ENCODE data around the gene STAT3. TPM values are rescaled to one million over a fixed set of nuclear protein-coding genes. Genes with fewer than 3 reads are reported as not detected.

STAT3 gene
- total RNA-seq, 1 donor from 2014 or later, result 80.0 TPM

DNA sequence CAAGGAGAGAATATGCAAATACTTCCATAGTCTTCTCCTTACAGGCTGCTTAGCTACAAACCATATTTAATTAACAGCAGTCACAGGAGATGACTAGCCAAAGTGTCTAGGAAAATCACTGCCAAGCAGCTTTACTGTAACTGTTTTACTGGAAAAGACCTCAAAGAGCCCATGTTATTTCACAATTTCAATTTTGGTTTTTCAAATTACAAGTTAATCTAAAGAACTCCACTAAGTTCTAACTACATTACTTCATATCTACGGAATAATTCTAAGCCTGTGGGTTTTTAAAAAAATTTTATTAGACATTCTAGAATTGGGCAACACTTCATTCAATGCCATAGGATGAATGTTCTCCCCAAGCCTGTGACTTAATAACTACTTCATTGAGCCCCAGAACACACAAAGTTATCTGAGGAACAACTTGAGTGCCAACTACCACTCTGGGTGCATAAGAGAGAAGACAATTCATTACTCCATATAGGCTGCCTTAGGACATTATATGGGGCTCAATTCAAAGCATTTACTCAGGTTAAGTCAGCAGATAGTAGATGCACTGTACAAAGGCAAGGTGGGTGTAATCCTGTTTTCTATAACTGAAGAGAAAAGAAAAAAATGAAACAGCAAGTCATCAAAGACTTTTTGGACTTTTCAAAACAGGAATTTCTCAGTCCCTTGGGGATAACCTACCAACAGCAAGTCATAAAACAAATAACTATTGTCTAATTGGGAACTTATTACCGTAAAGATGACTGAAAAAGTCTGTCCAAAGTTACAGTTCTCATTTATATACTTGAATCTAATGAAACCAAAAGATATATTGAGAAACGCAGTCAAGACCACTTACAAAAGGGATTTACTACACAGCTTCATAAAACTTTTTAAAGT, 33.0 kb downstream of the STAT3 start:
- no peak for DNase-seq (ENCODE audit: low read depth in 2 of 2)

DNA sequence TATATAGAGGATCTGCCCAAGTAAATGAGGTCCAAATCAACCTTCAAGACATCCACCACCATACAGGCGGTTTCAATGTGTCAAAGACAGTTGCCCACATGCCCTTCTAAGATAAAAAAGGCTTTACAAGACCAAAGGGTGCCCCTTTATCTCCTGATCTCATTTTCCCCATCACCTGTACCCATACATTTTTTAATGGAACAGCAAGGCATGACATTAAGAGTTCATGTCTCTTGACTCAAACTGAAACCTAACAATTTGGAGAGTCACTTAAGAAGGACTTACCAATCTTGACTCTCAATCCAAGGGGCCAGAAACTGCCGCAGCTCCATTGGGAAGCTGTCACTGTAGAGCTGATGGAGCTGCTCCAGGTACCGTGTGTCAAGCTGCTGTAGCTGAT, 40.1 kb downstream of the STAT3 start:
- DNase-seq (ENCODE audit: low read depth in 2 of 2), result no peak

GRCh38 chr17:42347606-42348005, 40.6 kb downstream of the STAT3 start:
- DNase-seq (ENCODE audit: low read depth in 2 of 2), result no peak

DNA sequence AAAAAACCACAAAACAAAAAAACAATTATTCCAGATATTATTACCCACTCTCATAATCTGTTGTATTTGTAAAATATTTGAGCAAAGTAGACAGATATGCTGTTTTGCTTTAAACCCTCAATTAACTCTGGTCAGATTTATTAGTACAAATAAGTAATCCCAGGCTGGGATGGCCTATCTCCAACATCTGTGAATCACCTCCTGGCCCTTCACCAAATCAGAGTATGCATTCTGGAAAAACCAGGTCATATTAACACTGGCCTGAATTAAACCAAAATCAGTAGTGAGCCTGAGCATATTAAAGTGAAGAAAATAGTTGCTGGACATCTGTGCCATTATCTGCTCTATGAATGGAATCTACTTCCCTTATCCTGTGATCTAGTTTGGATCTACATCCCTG, 41.0 kb downstream of the STAT3 start:
- DNase-seq (ENCODE audit: low read depth in 2 of 2), result peak; percentile 79 to 88

- no peak for DNase-seq (ENCODE audit: low read depth in 2 of 2)
These were observed 41.8 kb downstream of the STAT3 start for GRCh38 chr17:42346481-42346880.

DNA sequence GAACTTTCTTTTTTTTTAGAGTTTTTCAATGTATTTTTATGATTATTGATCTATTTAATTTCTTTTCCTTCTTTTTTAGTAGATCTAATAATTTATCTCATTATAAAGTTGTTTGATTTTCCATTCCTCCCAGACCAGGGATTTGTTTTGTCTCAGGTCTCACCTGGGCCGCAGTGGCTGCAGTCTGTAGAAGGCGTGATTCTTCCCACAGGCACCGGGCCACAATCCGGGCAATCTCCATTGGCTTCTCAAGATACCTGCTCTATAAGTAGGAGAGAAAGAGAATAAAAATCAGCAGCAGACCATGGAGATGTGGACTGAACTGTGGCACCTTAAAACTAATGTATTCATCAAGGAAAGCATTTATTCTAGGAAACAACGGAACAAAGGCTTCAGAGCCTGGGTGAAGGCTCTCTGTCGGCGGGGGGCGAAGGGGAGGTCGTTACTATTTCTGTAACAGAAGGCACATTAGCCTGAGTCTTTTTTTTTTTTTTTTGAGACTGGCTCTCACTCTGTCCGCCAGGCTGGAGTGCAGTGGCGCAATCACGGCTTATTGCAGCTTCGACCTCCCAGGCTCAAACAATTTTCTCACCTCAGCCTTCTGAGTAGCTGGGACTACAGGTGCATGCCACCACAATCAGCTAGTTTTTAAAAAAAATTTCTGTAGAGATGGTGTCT, 42.7 kb downstream of the STAT3 start:
- DNase-seq (ENCODE audit: low read depth in 2 of 2), result no peak

DNA sequence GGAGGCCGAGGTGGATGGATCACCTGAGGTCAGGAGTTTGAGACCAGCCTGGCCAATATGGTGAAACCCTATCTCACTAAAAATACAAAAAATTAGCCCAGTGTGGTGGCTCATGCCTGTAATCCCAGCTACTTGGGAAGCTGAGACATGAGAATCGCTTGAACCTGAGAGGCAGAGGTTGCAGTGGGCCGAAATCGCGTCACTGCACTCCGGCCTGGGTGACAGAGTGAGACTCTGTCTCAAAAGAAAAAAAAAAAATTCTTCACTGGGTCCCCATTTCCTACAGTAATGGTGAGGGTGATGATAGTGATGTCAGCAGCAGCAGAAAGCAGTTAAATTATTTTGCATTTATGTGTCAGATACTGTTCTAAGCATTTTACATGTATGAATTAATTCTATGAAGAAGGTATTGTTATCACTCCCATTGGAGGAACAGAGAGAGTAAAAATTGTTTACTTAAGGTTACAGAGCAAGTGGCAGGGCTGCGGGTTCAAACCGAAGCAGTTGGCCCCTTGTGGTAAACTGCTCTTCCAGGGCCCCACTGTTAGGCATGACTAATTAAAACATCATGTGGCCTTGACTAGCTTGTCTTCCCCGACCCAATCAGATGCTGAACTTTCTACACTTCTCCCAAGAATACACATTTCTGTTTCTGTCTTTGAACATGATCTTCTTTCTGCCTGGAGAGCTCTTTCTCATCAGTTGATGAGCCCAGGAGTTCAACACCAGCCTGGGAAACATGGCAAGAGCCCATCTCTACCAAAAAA, 45.8 kb downstream of the STAT3 start:
- DNase-seq (ENCODE audit: low read depth in 2 of 2), result peak in 1 of 2 donors; percentile 44

- no peak for DNase-seq (ENCODE audit: low read depth in 2 of 2)
These were observed 46.7 kb downstream of the STAT3 start for GRCh38 chr17:42341568-42341967.

DNA sequence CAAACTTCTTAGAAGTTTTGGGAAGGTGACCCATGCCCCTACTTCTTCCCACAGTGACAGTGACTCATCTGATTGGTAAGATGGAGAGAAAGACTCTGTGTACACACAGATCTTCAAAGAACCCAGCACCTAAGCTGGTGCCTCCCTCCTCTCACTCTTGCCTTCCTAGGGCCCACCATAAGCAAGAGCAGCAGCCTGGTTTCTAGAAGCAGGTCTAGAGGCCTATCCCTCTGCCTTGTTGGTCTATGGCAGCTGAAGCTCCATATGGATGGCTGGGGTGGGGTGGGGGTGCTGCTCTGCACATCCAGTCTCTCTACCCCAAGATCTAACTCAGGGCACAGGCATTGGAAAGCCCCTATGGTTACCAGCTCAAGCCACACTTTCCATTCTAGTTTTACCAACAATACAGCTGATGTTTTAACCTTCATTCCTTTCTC, 47.5 kb downstream of the STAT3 start:
- no peak for DNase-seq (ENCODE audit: low read depth in 2 of 2)

GRCh38 chr17:42339221-42339620, 49.0 kb downstream of the STAT3 start:
- no peak for DNase-seq (ENCODE audit: low read depth in 2 of 2)

DNA sequence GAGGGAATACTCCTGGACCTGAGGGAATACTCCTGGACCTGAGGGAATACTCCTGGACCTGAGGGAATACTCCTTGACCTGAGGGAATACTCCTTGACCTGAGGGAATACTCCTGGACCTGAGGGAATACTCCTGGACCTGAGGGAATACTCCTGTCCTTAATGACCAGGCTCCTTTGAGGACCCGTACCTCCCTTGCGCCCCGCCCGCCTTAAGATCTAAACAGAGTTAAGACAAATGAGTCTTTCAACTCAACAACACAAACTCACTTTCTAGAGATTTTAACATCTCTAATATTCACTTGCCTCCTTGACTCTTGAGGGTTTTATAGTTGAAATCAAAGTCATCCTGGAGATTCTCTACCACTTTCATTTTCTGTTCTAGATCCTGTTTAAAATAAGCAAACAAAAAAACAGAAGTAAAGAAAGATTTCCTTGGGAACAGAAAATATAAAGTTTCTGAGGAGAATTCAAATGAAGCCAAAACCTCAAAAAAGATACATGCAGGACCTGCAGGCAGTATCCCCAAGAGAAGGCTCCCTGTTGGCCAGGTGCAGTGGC, 49.7 kb downstream of the STAT3 start:
- DNase-seq (ENCODE audit: low read depth in 2 of 2), result no peak

DNA sequence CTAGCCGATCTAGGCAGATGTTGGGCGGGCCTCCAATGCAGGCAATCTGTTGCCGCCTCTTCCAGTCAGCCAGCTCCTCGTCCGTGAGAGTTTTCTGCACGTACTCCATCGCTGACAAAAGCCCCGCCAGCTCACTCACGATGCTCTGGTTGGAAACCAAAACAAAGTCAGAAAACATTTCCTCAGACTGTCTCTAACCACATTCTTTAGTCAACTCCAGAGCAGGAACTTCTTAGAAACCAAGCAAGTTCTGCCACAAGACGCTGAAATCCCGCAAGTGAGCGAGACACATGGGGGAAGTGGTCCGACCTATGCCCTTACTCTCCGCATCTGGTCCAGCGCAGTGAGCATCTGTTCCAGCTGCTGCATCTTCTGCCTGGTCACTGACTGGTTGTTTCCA, 50.8 kb downstream of the STAT3 start:
- no peak for DNase-seq (ENCODE audit: low read depth in 2 of 2)

GRCh38 chr17:42334677-42335076, 53.6 kb downstream of the STAT3 start:
- DNase-seq (ENCODE audit: low read depth in 2 of 2), result peak in 1 of 2 donors; percentile 38

- no peak for DNase-seq (ENCODE audit: low read depth in 2 of 2)
These were observed 55.2 kb downstream of the STAT3 start for GRCh38 chr17:42333053-42333452.

GRCh38 chr17:42329025-42329976, 58.9 kb downstream of the STAT3 start:
- peak; percentile 42 to 81 for DNase-seq (ENCODE audit: low read depth in 2 of 2)

GRCh38 chr17:42325026-42325425, 63.2 kb downstream of the STAT3 start:
- peak; percentile 67 to 74 for DNase-seq (ENCODE audit: low read depth in 2 of 2)

DNA sequence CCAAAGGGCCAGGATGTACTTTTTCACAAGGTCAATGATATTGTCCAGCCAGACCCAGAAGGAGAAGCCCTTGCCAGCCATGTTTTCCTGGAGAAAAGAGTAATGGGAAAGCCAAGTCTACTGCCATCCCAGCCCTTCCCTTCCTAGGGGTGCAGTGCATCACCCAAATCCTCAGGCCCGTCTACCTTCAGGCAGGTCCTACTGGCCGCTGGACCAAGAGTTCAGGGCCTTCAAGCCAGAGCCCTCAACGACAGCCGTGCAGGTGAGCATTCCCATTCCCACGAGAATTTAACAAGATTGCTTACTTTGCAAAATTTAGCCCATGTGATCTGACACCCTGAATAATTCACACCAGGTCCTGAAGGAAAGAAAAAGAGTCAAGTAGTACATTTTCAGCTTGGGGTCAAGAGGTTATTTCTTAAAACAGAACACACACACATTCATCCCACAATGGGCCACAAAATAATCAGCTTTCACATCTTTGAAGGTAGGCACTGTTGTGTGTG, 64.9 kb downstream of the STAT3 start:
- no peak for DNase-seq (ENCODE audit: low read depth in 2 of 2)

- peak; percentile 95 to 96 for DNase-seq (ENCODE audit: low read depth in 2 of 2)
These were observed 65.6 kb downstream of the STAT3 start for GRCh38 chr17:42322382-42323267.

GRCh38 chr17:42321555-42321954, 66.7 kb downstream of the STAT3 start:
- DNase-seq (ENCODE audit: low read depth in 2 of 2), result no peak
